OCI-LY1 (cell line): ENCODE measurements around the gene FCN3.

Experiments
- H2AFZ ChIP-seq: fragments of 200-600 bp; sonication (generic), shearing (Covaris generic); 2 replicates; pipeline ENCODE4 v1.6.0; 2014; ENCODE audit warnings: antibody characterized with exemption, mild to moderate bottlenecking, low read length
- H3F3A ChIP-seq: fragments of 200-600 bp; sonication (generic), shearing (Covaris generic); 2 replicates; pipeline ENCODE4 v1.6.0; 2014; ENCODE audit warnings: mild to moderate bottlenecking, antibody characterized with exemption, low read length, moderate library complexity; ENCODE audit not compliant: insufficient read depth
- H3K27ac ChIP-seq: fragments of 200-600 bp; sonication (generic); 2 replicates; pipeline ENCODE4 v1.5.1; 2014; ENCODE audit warnings: low read length, mixed run types, mild to moderate bottlenecking, low read depth; ENCODE audit not compliant: poor library complexity, severe bottlenecking
- H3K27me3 ChIP-seq: fragments of 200-600 bp; sonication (generic); 2 replicates; pipeline ENCODE4 v1.6.0; 2014; ENCODE audit warnings: antibody characterized with exemption, mild to moderate bottlenecking, low read length, moderate library complexity; ENCODE audit not compliant: insufficient read depth
- H3K36me3 ChIP-seq: fragments of 200-600 bp; sonication (generic); 2 replicates; pipeline ENCODE4 v1.6.1; 2014; ENCODE audit warnings: mild to moderate bottlenecking, antibody characterized with exemption, low read length, moderate library complexity, mixed read lengths; ENCODE audit not compliant: insufficient read depth
- H3K4me1 ChIP-seq: fragments of 200-600 bp; sonication (generic); 2 replicates; pipeline ENCODE4 v1.5.1; 2014; ENCODE audit warnings: mild to moderate bottlenecking, low read length, moderate library complexity; ENCODE audit not compliant: insufficient read depth, severe bottlenecking
- H3K4me2 ChIP-seq: fragments of 200-600 bp; sonication (generic), shearing (Covaris generic); 2 replicates; pipeline ENCODE4 v1.6.1; 2014; ENCODE audit warnings: low read length
- H3K4me3 ChIP-seq: fragments of 200-600 bp; sonication (generic); 2 replicates; pipeline ENCODE4 v1.5.1; 2014; ENCODE audit warnings: low read length, low read depth, mild to moderate bottlenecking, mixed read lengths; ENCODE audit not compliant: poor library complexity, severe bottlenecking
- H3K79me2 ChIP-seq: fragments of 200-600 bp; shearing (Covaris generic); 2 replicates; pipeline ENCODE4 v1.6.1; 2016; ENCODE audit warnings: mixed run types, low read length, mixed read lengths; ENCODE audit not compliant: insufficient read depth
- H3K9ac ChIP-seq: fragments of 200-600 bp; sonication (generic), shearing (Covaris generic); 2 replicates; pipeline ENCODE4 v1.6.1; 2014; ENCODE audit warnings: mild to moderate bottlenecking, low read length, mixed read lengths
- H3K9me2 ChIP-seq: fragments of 200-600 bp; sonication (generic), shearing (Covaris generic); 2 replicates; pipeline ENCODE4 v1.6.1; 2014; ENCODE audit warnings: low read depth, mild to moderate bottlenecking, low read length, mixed read lengths
- H3K9me3 ChIP-seq: fragments of 200-600 bp; shearing (Covaris generic); 2 replicates; pipeline ENCODE4 v1.6.1; 2014; ENCODE audit warnings: low read length, mixed read lengths
- H4K20me1 ChIP-seq: fragments of 200-600 bp; sonication (generic), shearing (Covaris generic); 2 replicates; pipeline ENCODE4 v1.6.0; 2016; ENCODE audit warnings: mild to moderate bottlenecking, low read length; ENCODE audit not compliant: insufficient read depth
- EZH2 ChIP-seq: fragments of 200-600 bp; sonication (generic), shearing (Covaris generic); IDR thresholded peaks from 2 replicates; pipeline ENCODE4 v1.8.0; 2017; ENCODE audit warnings: borderline replicate concordance, mixed run types, mild to moderate bottlenecking, antibody characterized with exemption, low read length, moderate library complexity, mixed read lengths
- TF ChIP-seq, protein P1 (sequence below): fragments of 200-600 bp; sonication (generic), shearing (Covaris generic); IDR thresholded peaks from 2 replicates; pipeline ENCODE4 v1.5.1; 2017; ENCODE audit warnings: mild to moderate bottlenecking, antibody characterized with exemption, low read length, moderate library complexity, mixed read lengths

The FCN3 gene

DNA sequence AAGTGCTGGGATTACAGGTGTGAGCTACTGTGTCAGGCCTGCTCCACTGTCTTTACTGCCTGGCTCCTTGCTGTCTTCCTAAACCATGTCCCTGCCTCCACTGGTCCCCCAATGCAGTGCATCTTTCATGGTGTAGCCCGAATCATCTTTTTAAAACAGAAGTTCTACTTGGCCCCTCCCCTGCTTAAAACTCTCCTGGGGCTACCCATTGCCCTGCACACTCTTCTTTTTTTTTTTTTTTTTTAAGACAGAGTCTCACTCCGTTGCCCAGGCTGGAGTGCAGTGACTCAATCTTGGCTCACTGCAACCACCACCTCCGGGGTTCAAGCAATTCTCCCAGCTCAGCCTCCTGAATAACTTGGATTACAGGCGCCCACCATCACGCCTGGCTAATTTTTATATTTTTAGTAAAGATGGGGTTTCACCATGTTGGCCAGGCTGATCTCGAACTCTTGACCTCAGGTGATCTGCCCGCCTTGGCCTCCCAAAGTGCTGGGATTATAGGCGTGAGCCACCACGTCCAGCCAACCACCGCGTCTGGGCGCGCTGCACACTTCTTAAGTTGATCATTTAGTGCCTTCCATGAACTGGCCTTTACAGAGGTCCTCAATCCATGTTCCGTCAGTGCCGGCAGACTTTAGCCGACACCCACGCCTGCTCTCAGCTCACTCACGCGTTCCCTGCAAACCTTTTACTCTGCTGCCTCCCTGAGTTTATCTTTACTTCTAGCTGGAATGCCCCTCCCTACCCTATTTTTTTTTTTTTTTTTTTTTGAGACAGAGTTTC is 2.4 kb downstream of the FCN3 start:
- no peak overlapping the region for H2AFZ ChIP-seq
- H3K36me3 ChIP-seq: no peaks in the 10 kb centered on the region
- H3K27me3 ChIP-seq: 0 out of 2 replicates have a peak, but pooled peaks cover 5% of the 10 kb centered on the region
- H3K9me2 ChIP-seq: no peaks in the 10 kb centered on the region
- no peak overlapping the region for H3K9ac ChIP-seq
- no peak overlapping the region for H3K27ac ChIP-seq
- H3K4me1 ChIP-seq: peaks cover 4% of the 10 kb centered on the region
- H3K9me3 ChIP-seq: no peaks in the 10 kb centered on the region
- no peaks in the 10 kb centered on the region for H3F3A ChIP-seq
- H3K79me2 ChIP-seq: no peaks in the 10 kb centered on the region
- H3K4me3 ChIP-seq: no peak overlapping the region
- H3K4me2 ChIP-seq: no peak overlapping the region
- no peak for TF ChIP-seq EZH2
- TF ChIP-seq, protein P1, sequence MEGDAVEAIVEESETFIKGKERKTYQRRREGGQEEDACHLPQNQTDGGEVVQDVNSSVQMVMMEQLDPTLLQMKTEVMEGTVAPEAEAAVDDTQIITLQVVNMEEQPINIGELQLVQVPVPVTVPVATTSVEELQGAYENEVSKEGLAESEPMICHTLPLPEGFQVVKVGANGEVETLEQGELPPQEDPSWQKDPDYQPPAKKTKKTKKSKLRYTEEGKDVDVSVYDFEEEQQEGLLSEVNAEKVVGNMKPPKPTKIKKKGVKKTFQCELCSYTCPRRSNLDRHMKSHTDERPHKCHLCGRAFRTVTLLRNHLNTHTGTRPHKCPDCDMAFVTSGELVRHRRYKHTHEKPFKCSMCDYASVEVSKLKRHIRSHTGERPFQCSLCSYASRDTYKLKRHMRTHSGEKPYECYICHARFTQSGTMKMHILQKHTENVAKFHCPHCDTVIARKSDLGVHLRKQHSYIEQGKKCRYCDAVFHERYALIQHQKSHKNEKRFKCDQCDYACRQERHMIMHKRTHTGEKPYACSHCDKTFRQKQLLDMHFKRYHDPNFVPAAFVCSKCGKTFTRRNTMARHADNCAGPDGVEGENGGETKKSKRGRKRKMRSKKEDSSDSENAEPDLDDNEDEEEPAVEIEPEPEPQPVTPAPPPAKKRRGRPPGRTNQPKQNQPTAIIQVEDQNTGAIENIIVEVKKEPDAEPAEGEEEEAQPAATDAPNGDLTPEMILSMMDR: no peak
- H4K20me1 ChIP-seq: no peaks in the 10 kb centered on the region

DNA sequence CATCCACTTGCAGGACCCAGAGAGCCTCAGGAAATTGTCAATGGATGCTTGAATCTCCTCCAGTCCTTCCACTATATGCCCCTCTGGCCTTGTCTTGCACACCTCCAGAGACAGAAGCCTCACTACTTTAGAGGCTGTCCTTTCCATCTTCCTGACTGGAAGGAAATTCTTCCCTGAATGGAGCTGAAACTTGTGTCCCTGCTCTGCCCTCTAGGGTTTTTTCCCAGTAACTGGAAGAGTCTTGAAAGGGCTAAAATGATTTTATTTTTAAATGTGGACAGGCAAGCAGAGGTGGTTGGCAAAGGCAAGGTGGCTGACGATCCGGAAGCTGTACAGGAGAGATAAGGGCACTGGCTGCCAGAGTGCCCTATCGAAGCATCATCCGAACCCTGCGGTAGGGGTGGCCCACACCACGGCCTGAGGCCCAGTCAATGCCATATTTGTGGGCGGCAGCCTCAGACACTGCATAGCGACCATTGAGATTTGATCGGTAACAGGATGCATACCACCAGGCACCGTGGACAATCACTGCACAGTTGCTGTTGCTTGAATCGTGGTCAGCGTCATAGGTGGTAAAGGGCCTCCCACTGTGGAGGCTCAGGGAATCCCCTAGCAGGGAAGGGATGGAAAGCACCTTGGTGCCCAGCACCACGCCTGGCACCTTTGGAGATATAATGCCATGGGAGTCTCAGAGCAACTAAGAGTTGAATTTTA is 5.6 kb downstream of the FCN3 start:
- no peaks in the 10 kb centered on the region for H3K27me3 ChIP-seq
- no peak overlapping the region for H3K27ac ChIP-seq
- no peak overlapping the region for H3K4me3 ChIP-seq
- no peaks in the 10 kb centered on the region for H4K20me1 ChIP-seq
- H3K79me2 ChIP-seq: no peaks in the 10 kb centered on the region
- H3F3A ChIP-seq: no peaks in the 10 kb centered on the region
- no peaks in the 10 kb centered on the region for H3K9me2 ChIP-seq
- H2AFZ ChIP-seq: no peak overlapping the region
- peaks cover 22% of the 10 kb centered on the region for H3K4me1 ChIP-seq
- H3K4me2 ChIP-seq: no peak overlapping the region
- no peak overlapping the region for H3K9ac ChIP-seq
- no peaks in the 10 kb centered on the region for H3K36me3 ChIP-seq
- H3K9me3 ChIP-seq: no peaks in the 10 kb centered on the region
- TF ChIP-seq EZH2: no peak
- TF ChIP-seq, protein P1: no peak

DNA sequence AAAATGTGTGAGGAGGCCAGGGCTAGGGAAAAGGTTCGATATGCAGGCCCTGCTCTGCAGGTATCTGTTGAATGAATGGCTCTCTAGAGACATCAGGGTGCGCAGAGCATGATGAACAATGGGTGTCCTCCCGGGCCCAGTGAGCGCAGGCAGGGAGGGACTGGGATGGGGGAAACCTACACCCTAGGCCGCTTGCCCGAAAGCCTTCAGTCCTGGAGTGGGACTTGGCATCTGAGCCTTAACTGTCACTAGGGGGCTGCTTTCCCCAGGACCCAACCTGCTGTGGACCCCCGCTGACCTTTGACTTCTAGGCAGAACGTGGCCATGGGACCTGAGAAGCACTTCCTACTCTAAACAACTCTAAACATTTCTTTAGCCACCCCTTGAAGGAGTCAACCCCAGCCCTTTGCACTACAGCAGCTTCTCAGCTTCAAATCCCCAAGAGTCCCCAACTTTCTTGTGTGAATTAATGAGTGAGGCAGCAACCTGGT is 7.4 kb downstream of the FCN3 start:
- peaks cover 27% of the 10 kb centered on the region for H3K4me1 ChIP-seq
- no peak overlapping the region for H3K9ac ChIP-seq
- no peaks in the 10 kb centered on the region for H3F3A ChIP-seq
- H3K36me3 ChIP-seq: no peaks in the 10 kb centered on the region
- H3K79me2 ChIP-seq: no peaks in the 10 kb centered on the region
- no peak overlapping the region for H3K4me2 ChIP-seq
- H3K4me3 ChIP-seq: no peak overlapping the region
- H2AFZ ChIP-seq: no peak overlapping the region
- H3K27ac ChIP-seq: no peak overlapping the region
- no peaks in the 10 kb centered on the region for H4K20me1 ChIP-seq
- TF ChIP-seq, protein P1: no peak
- no peak for TF ChIP-seq EZH2
- H3K9me2 ChIP-seq: no peaks in the 10 kb centered on the region
- H3K9me3 ChIP-seq: no peaks in the 10 kb centered on the region
- no peaks in the 10 kb centered on the region for H3K27me3 ChIP-seq
